ENCODE measurements around the gene IGF2. TPM values are rescaled to one million over a fixed set of nuclear protein-coding genes. Genes with fewer than 3 reads are reported as not detected.

IGF2 gene
- total RNA-seq, 5 donors from 2014 or later (not counting 1 experiment from before 2014, with no cell fraction given): 0.30 to 0.98 (median 0.60) TPM; not detected in 1

DNA sequence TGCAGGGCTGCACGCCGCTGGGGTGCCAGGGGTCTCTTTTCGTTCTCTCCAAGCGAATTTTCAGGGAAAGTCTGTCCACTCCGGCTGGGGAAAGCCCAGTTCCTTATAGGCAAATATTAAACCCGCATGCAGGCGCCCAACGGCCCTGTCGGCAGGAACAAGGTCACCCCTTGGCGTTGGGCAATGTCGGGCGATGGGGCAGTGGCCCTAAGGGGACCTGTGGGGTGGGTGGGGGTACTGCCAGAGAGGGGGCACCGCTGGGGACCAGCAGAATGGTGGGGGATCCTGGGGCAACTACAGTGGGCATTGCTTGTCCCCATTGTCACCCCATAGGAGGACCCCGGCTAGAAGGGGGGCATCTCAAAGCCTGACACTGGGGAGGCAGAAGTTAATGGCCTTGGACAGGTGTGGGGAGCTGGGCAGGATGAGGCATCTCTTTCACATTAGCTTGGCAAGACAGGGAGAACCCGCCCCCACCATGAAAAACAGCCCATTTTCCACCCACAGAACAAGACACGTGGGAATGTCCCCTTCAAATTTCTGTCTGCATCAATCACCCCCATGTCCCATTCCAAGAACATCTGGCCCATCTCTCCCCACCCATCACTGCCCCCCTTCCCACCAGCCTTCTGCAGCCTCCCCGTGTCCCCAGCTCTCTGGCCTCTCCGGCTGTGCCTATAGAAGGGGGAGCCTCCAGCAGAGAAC lies 5.5 kb upstream of the IGF2 start:
- Mint-ChIP-seq H3K4me3 (no peak overlapping the region), H3K27ac (no peak overlapping the region), H3K36me3 (no peaks in the 10 kb centered on the region), H3K4me1 (peaks cover 0 to 17% (median 8%) of the 10 kb centered on the region in 3 donors), H3K27me3 (peaks cover 52 to 76% of the 10 kb centered on the region in 2 donors), H3K9me3 (no peaks in the 10 kb centered on the region)
- Histone ChIP-seq H3K4me3 (ENCODE audit: control insufficient read depth in 1 of 2, extremely low read depth in 1 of 2, low read length in 1 of 2) (no peak overlapping the region), H3K9me3 (no peaks in the 10 kb centered on the region), H3K4me1 (ENCODE audit: control insufficient read depth in 1 of 2, extremely low read depth in 1 of 2, insufficient read depth in 2 of 2, low read length in 2 of 2) (peaks cover 3 to 10% of the 10 kb centered on the region in 2 experiments), H3K36me3 (ENCODE audit: control insufficient read depth in 2 of 2, extremely low read depth in 1 of 2, insufficient read depth in 1 of 2, low read length in 1 of 2) (no peaks in the 10 kb centered on the region), H3K27me3 (replicated peaks in 1 of 2; ENCODE audit: control insufficient read depth in 2 of 2, extremely low read depth in 1 of 2, insufficient read depth in 2 of 2, low read length in 1 of 2) (peaks cover 6 to 87% of the 10 kb centered on the region in 2 experiments), H3K27ac (ENCODE audit: low read length) (no peak overlapping the region)
- WGBS (ENCODE audit: insufficient coverage): 7% methylated on average over 15 of the region's 18 CpGs
- ChIA-PET CTCF (no interaction called here), POLR2A (no interaction called here)
- DNase-seq: no peak
- no peak for ATAC-seq (replicated peaks in 1 of 4)

DNA sequence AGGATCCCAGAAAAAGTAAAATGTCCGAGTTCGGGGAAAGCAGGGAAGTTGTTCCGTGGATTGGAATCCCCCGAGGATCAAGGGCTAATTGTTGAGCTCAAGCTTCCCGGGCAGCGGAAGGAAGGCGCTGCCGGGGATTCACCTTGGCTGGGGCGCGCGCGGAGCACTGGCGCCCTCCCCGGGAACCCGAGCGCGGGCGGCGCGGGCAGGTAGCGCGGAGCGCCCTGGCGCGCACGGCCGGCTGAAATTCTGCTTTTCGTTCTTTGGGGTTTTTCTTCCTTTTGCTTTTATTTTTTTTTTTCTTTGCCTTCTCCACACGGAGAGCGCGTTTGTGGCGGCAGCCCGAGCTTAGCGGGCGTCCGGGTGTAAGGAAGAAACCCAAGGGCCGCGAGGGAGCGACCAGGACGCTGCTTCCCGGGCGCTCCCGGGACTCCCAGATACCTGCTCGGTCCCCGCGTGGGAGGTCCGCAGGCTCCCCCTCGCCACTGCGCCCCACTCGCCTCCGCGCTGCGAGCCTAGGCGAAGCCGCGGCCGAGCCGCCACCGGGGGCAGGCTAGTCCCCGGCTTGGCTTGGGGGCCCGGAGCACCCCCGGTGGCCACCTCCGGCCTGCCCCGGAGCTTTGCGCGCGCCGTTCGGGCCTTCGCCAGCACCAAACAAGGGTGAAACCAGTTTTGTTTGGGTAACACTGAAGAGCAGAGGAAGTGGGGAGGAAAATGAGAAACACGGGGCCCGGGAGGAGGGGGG lies 4.8 kb upstream of the IGF2 start:
- peak in 2 of 4 experiments; percentile 27 to 32 for ATAC-seq (replicated peaks in 1 of 4)
- H3K4me3 ChIP-seq (ENCODE audit: control insufficient read depth in 1 of 2, extremely low read depth in 1 of 2, low read length in 1 of 2): peak overlapping the region in 1 of 2 donors; percentile 33
- Mint-ChIP-seq H3K9me3 (no peaks in the 10 kb centered on the region), H3K36me3 (no peaks in the 10 kb centered on the region), H3K27me3 (peaks cover 51 to 72% of the 10 kb centered on the region in 2 donors), H3K4me1 (peaks cover 0 to 17% (median 8%) of the 10 kb centered on the region in 3 donors), H3K4me3 (peak overlapping the region in 1 of 3 donors; percentile 46), H3K27ac (no peak overlapping the region)
- H3K27ac ChIP-seq (ENCODE audit: low read length): no peak overlapping the region
- peaks cover 3 to 13% of the 10 kb centered on the region in 2 experiments for H3K4me1 ChIP-seq (ENCODE audit: control insufficient read depth in 1 of 2, extremely low read depth in 1 of 2, insufficient read depth in 2 of 2, low read length in 2 of 2)
- ChIA-PET POLR2A (no interaction called here), CTCF (no interaction called here)
- 2% methylated on average over 71 of the region's 72 CpGs for WGBS (ENCODE audit: insufficient coverage)
- no peak for DNase-seq
- no peaks in the 10 kb centered on the region for H3K9me3 ChIP-seq
- peaks cover 6 to 83% of the 10 kb centered on the region in 2 experiments for H3K27me3 ChIP-seq (replicated peaks in 1 of 2; ENCODE audit: control insufficient read depth in 2 of 2, extremely low read depth in 1 of 2, insufficient read depth in 2 of 2, low read length in 1 of 2)
- H3K36me3 ChIP-seq (ENCODE audit: control insufficient read depth in 2 of 2, extremely low read depth in 1 of 2, insufficient read depth in 1 of 2, low read length in 1 of 2): no peaks in the 10 kb centered on the region

GRCh38 chr11:2143477-2143798 lies 4.2 kb upstream of the IGF2 start:
- H3K27me3 Mint-ChIP-seq: peaks cover 45 to 68% of the 10 kb centered on the region in 2 donors
- no peak overlapping the region for H3K27ac Mint-ChIP-seq
- WGBS (ENCODE audit: insufficient coverage): 2% methylated on average over 12 of the region's 12 CpGs
- ChIA-PET CTCF (no interaction called here), POLR2A (no interaction called here)
- Histone ChIP-seq H3K4me1 (ENCODE audit: control insufficient read depth in 1 of 2, extremely low read depth in 1 of 2, insufficient read depth in 2 of 2, low read length in 2 of 2) (peaks cover 3 to 15% of the 10 kb centered on the region in 2 experiments), H3K9me3 (no peaks in the 10 kb centered on the region), H3K36me3 (ENCODE audit: control insufficient read depth in 2 of 2, extremely low read depth in 1 of 2, insufficient read depth in 1 of 2, low read length in 1 of 2) (no peaks in the 10 kb centered on the region), H3K27ac (ENCODE audit: low read length) (no peak overlapping the region), H3K4me3 (ENCODE audit: control insufficient read depth in 1 of 2, extremely low read depth in 1 of 2, low read length in 1 of 2) (no peak overlapping the region), H3K27me3 (replicated peaks in 1 of 2; ENCODE audit: control insufficient read depth in 2 of 2, extremely low read depth in 1 of 2, insufficient read depth in 2 of 2, low read length in 1 of 2) (peaks cover 6 to 80% of the 10 kb centered on the region in 2 experiments)
- ATAC-seq (replicated peaks in 1 of 4) (no peak), DNase-seq (no peak)
- peaks cover 0 to 18% (median 8%) of the 10 kb centered on the region in 3 donors for H3K4me1 Mint-ChIP-seq
- H3K4me3 Mint-ChIP-seq: peak overlapping the region in 1 of 3 donors; percentile 46
- no peaks in the 10 kb centered on the region for H3K9me3 Mint-ChIP-seq
- no peaks in the 10 kb centered on the region for H3K36me3 Mint-ChIP-seq

DNA sequence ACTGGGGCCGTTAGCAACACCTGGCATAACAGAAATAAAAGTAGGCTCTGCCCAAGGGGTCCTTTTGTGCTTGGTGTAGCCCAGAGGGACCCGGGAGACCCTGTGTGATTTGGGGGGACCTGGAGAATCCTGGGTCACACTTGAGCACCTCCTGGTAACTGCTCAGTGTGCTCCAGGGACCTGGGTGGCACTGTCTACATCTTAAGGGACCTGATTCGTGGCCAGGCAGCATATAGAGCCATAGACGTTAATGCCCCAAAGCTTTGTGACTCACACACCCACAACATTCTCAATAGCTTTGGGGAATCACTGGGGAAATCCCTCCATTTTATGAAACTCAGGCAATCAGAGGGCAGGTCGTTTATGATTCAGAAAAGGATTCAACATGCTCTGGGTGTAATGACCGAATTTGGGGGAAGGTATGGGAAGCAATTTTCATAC lies 3.6 kb upstream of the IGF2 start:
- no peak overlapping the region for H3K4me3 ChIP-seq (ENCODE audit: control insufficient read depth in 1 of 2, extremely low read depth in 1 of 2, low read length in 1 of 2)
- Mint-ChIP-seq H3K4me3 (peak overlapping the region in 1 of 3 donors; percentile 46), H3K27me3 (peaks cover 41 to 64% of the 10 kb centered on the region in 2 donors), H3K27ac (no peak overlapping the region), H3K4me1 (peaks cover 0 to 20% (median 10%) of the 10 kb centered on the region in 3 donors), H3K36me3 (no peaks in the 10 kb centered on the region), H3K9me3 (no peaks in the 10 kb centered on the region)
- ChIA-PET POLR2A (no interaction called here), CTCF (no interaction called here)
- peaks cover 6 to 79% of the 10 kb centered on the region in 2 experiments for H3K27me3 ChIP-seq (replicated peaks in 1 of 2; ENCODE audit: control insufficient read depth in 2 of 2, extremely low read depth in 1 of 2, insufficient read depth in 2 of 2, low read length in 1 of 2)
- no peak overlapping the region for H3K27ac ChIP-seq (ENCODE audit: low read length)
- WGBS (ENCODE audit: insufficient coverage): 4% methylated on average over 5 of the region's 6 CpGs
- no peaks in the 10 kb centered on the region for H3K9me3 ChIP-seq
- peaks cover 3 to 20% of the 10 kb centered on the region in 2 experiments for H3K4me1 ChIP-seq (ENCODE audit: control insufficient read depth in 1 of 2, extremely low read depth in 1 of 2, insufficient read depth in 2 of 2, low read length in 2 of 2)
- H3K36me3 ChIP-seq (ENCODE audit: control insufficient read depth in 2 of 2, extremely low read depth in 1 of 2, insufficient read depth in 1 of 2, low read length in 1 of 2): no peaks in the 10 kb centered on the region
- DNase-seq: peak in 1 of 35 experiments; percentile 28
- ATAC-seq (replicated peaks in 1 of 4): no peak

DNA sequence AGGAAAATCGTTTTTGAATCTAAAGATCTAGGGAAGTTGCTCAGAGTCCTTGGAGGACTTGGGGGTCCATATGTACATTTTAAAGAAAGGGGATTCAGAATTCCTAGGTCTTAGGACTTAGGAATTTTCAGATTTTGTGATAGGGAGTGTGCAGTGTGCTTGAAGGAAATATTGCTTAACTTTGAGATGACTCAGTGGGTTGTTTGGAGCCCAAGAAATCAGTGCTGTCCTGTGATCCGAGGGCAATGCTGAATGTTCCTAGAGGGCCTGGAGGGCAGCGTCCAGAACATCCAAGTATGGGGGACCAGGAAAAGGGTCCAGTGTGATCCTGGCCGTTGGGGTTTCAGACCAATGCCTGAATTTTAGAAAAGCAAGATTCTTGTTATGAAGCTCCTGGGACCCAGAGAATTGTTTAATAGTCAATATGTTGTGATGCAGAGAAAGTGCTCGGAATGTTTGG lies 3.1 kb upstream of the IGF2 start:
- no peaks in the 10 kb centered on the region for H3K9me3 ChIP-seq
- peaks cover 3 to 25% of the 10 kb centered on the region in 2 experiments for H3K4me1 ChIP-seq (ENCODE audit: control insufficient read depth in 1 of 2, extremely low read depth in 1 of 2, insufficient read depth in 2 of 2, low read length in 2 of 2)
- DNase-seq: no peak
- POLR2A ChIA-PET: no interaction called here
- ATAC-seq (replicated peaks in 1 of 4): no peak
- no peak overlapping the region for H3K27ac ChIP-seq (ENCODE audit: low read length)
- Mint-ChIP-seq H3K27me3 (peaks cover 43 to 64% of the 10 kb centered on the region in 2 donors), H3K27ac (no peak overlapping the region), H3K4me3 (no peak overlapping the region), H3K36me3 (no peaks in the 10 kb centered on the region), H3K4me1 (peaks cover 0 to 22% (median 10%) of the 10 kb centered on the region in 3 donors), H3K9me3 (no peaks in the 10 kb centered on the region)
- H3K4me3 ChIP-seq (ENCODE audit: control insufficient read depth in 1 of 2, extremely low read depth in 1 of 2, low read length in 1 of 2): no peak overlapping the region
- peaks cover 6 to 79% of the 10 kb centered on the region in 2 experiments for H3K27me3 ChIP-seq (replicated peaks in 1 of 2; ENCODE audit: control insufficient read depth in 2 of 2, extremely low read depth in 1 of 2, insufficient read depth in 2 of 2, low read length in 1 of 2)
- CTCF ChIA-PET: interaction anchor here in 1 of 2 donors (1.3 kb wide), 1 partner anchor 9 kb away, joined by 4 read pairs; no protein-coding TSS in a partner anchor
- H3K36me3 ChIP-seq (ENCODE audit: control insufficient read depth in 2 of 2, extremely low read depth in 1 of 2, insufficient read depth in 1 of 2, low read length in 1 of 2): no peaks in the 10 kb centered on the region
- 8% methylated on average over 5 of the region's 5 CpGs for WGBS (ENCODE audit: insufficient coverage)

All from T-cell (primary cell).